ENCODE data around the gene CDC14A. TPM values are rescaled to one million over a fixed set of nuclear protein-coding genes. Genes with fewer than 3 reads are reported as not detected.

The CDC14A gene
- total RNA-seq, 1 experiment from 2014 or later, result 6.6 TPM

GRCh38 chr1:100343897-100344296 is 8.4 kb upstream of the CDC14A start:
- in situ Hi-C loops (cut with HindIII; ENCODE audit: low pct_unique_long_range_greater_than_20kb, low sequenced_read_pairs), result no loop called here
- H3K27me3 ChIP-seq (ENCODE audit: control insufficient read depth, insufficient read depth, low read length), result no peaks in the 10 kb centered on the region
- H3K27ac ChIP-seq (ENCODE audit: low read length), result no peak overlapping the region
- H3K9me3 ChIP-seq (ENCODE audit: control insufficient read depth, insufficient read depth, low read depth, low read length), result no peaks in the 10 kb centered on the region
- no TSS peak for BruUV-seq (replicated peaks)
- TF ChIP-seq REST (IDR thresholded peaks at IDR 0.05; ENCODE audit: insufficient read depth in 1 of 2, low read depth in 2 of 2, low read length in 1 of 2) (no peak), CTCF (IDR thresholded peaks at IDR 0.05) (no peak), SIN3A (IDR thresholded peaks at IDR 0.05; ENCODE audit: borderline replicate concordance, insufficient read depth, low read depth, low read length) (no peak), POLR2AphosphoS5 (IDR thresholded peaks at IDR 0.05; ENCODE audit: low read depth, low read length) (no peak), TCF7L2 (IDR thresholded peaks at IDR 0.05; ENCODE audit: low read depth, low read length) (no peak)
- DNase-seq (ENCODE audit: low read depth, low spot score) (no peak), ATAC-seq (no peak)
- H3K4me1 ChIP-seq (ENCODE audit: control insufficient read depth, insufficient read depth, low read length), result no peaks in the 10 kb centered on the region
- ChIA-PET CTCF (no interaction called here), POLR2A (no interaction called here)
- no peak overlapping the region for H3K4me3 ChIP-seq (ENCODE audit: low read depth in 2 of 2, low read length in 2 of 2)
- intact Hi-C loops (cut with micrococcal nuclease; ENCODE audit: unreplicated experiment), result no loop called here
- H3K36me3 ChIP-seq (ENCODE audit: control insufficient read depth, insufficient read depth, low read length), result no peaks in the 10 kb centered on the region

- no peak for DNase-seq (ENCODE audit: low read depth, low spot score)
- H3K27me3 ChIP-seq (ENCODE audit: control insufficient read depth, insufficient read depth, low read length), result no peaks in the 10 kb centered on the region
- intact Hi-C loops (cut with micrococcal nuclease; ENCODE audit: unreplicated experiment), result no loop called here
- no peak for ATAC-seq
- no peak overlapping the region for H3K27ac ChIP-seq (ENCODE audit: low read length)
- no peak for TF ChIP-seq REST (IDR thresholded peaks at IDR 0.05; ENCODE audit: insufficient read depth in 1 of 2, low read depth in 2 of 2, low read length in 1 of 2)
- no peak for TF ChIP-seq TCF7L2 (IDR thresholded peaks at IDR 0.05; ENCODE audit: low read depth, low read length)
- TF ChIP-seq SIN3A (IDR thresholded peaks at IDR 0.05; ENCODE audit: borderline replicate concordance, insufficient read depth, low read depth, low read length), result no peak
- TF ChIP-seq POLR2AphosphoS5 (IDR thresholded peaks at IDR 0.05; ENCODE audit: low read depth, low read length), result no peak
- TF ChIP-seq CTCF (IDR thresholded peaks at IDR 0.05), result no peak
- BruUV-seq (replicated peaks), result no TSS peak
- H3K4me3 ChIP-seq (ENCODE audit: low read depth in 2 of 2, low read length in 2 of 2), result no peak overlapping the region
- no peaks in the 10 kb centered on the region for H3K4me1 ChIP-seq (ENCODE audit: control insufficient read depth, insufficient read depth, low read length)
- ChIA-PET POLR2A (no interaction called here), CTCF (no interaction called here)
- H3K36me3 ChIP-seq (ENCODE audit: control insufficient read depth, insufficient read depth, low read length), result no peaks in the 10 kb centered on the region
- no peaks in the 10 kb centered on the region for H3K9me3 ChIP-seq (ENCODE audit: control insufficient read depth, insufficient read depth, low read depth, low read length)
- in situ Hi-C loops (cut with HindIII; ENCODE audit: low pct_unique_long_range_greater_than_20kb, low sequenced_read_pairs), result no loop called here
These were observed 7.5 kb upstream of the CDC14A start for GRCh38 chr1:100344774-100345173.
